ENCODE results near the gene ARID5B.
A peak's percentile ranks its signal among the peaks of the same experiment; 100 is the strongest.

ARID5B gene

DNA sequence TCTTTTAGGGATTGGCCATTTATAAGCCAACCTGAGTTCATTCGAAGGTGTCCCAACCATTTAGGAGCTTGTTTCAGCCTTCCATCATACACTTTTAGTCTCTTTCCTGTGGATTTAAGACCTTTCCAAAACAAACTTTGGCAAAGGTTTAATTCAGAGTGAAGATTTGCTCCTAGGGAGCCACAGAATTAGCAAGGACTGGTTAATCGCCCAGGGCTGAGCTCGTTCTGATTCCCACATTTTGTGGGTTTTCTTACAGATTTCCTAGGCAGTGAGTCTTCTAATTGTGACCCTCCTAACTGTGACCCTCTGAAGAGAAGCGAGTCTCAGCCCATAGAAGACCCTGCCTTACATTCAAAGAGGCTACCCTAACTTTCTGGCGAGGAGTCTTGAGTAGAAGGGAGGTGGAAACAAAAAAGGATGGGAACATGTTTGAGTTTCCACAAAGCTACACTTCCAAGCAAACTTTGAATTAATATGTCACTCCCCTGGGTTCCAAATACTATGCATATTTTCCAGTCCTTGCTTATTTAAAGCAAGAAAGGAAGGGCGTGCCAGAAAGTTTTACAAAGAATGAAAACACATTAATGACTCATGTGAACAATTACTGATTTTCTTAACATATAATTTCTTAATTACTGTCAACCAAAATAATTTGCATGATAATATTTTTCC, 118.3 kb downstream of the ARID5B start:
- peak overlapping the region; percentile 46 for H3K18ac ChIP-seq (ENCODE audit: low read length)
- H3K79me2 ChIP-seq (ENCODE audit: control insufficient read depth, insufficient read depth, low read length, poor library complexity), result no peaks in the 10 kb centered on the region
- no peak overlapping the region for H3K23ac ChIP-seq (ENCODE audit: low read length)
- peak overlapping the region; percentile 72 for H2BK5ac ChIP-seq (ENCODE audit: low read depth, low read length, poor library complexity)
- no peak overlapping the region for H2BK120ac ChIP-seq (ENCODE audit: insufficient read depth, low read length, poor library complexity)
- H3K79me1 ChIP-seq (ENCODE audit: low read length), result peaks cover 5% of the 10 kb centered on the region
- peak overlapping the region; percentile 47 for H2AK5ac ChIP-seq (ENCODE audit: low read length)
- H4K91ac ChIP-seq (ENCODE audit: low read depth, low read length), result peak overlapping the region; percentile 74
- no peaks in the 10 kb centered on the region for H3K27me3 ChIP-seq (ENCODE audit: insufficient read depth, low read length)
- no peak for DNase-seq
- no peak overlapping the region for H4K12ac ChIP-seq (ENCODE audit: low read depth, low read length)
- H3K36me3 ChIP-seq (ENCODE audit: control insufficient read depth in 1 of 2, insufficient read depth in 2 of 2, low read length in 2 of 2), result no peaks in the 10 kb centered on the region
- peak overlapping the region; percentile 21 for H3K27ac ChIP-seq (ENCODE audit: low read depth, low read length)
- H3K9me3 ChIP-seq (ENCODE audit: insufficient read depth, low read depth, low read length), result no peaks in the 10 kb centered on the region
- no peak overlapping the region for H3K4ac ChIP-seq (ENCODE audit: low read depth, low read length)
- no peak overlapping the region for H3K4me2 ChIP-seq (ENCODE audit: low read length)
- peak overlapping the region; percentile 48 for H3K14ac ChIP-seq (ENCODE audit: low read length)
- peak overlapping the region; percentile 24 for H2BK12ac ChIP-seq (ENCODE audit: low read length)
- H4K8ac ChIP-seq (ENCODE audit: low read depth, low read length), result peak overlapping the region; percentile 48
- no peak overlapping the region for H3K4me3 ChIP-seq (ENCODE audit: low read depth, low read length)
- H3K9ac ChIP-seq (ENCODE audit: low read length), result no peak overlapping the region
- H3K4me1 ChIP-seq (ENCODE audit: control insufficient read depth in 1 of 2, insufficient read depth in 2 of 2, low read length in 2 of 2), result peaks cover 2 to 5% of the 10 kb centered on the region in 2 experiments
- WGBS (ENCODE audit: extremely low coverage, insufficient coverage, insufficient read length), result no CpG with 5 or more reads among the region's 6 CpGs
- H2AFZ ChIP-seq (ENCODE audit: insufficient read depth, low read length, poor library complexity), result no peak overlapping the region

DNA sequence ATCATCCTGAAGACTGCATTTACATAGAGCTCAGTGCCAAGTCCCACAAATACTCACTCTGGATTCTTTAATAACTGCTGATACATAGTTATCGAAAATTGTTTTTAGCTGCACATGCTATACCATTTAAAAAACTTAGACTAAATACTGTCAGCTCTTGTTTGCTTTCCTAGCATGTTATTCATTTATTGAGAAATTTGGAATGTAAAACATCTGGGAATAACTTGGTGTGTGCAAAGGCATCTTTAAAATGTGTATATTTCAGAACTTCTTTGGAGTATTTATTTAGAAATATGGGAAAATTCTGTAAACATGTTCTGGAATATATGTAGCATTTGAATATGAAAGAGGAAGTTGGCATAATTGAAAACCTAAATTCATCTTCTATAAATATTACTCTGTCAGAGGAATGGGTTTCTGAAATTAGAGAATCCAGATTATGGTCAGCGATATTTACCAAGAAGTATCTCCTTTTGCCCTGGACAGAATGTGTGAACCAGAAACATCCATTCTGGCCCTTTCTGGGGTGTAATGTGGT, 119.7 kb downstream of the ARID5B start:
- Histone ChIP-seq H2BK5ac (ENCODE audit: low read depth, low read length, poor library complexity) (no peak overlapping the region), H3K18ac (ENCODE audit: low read length) (no peak overlapping the region), H2BK120ac (ENCODE audit: insufficient read depth, low read length, poor library complexity) (no peak overlapping the region), H2AK5ac (ENCODE audit: low read length) (no peak overlapping the region), H4K12ac (ENCODE audit: low read depth, low read length) (no peak overlapping the region), H3K4me1 (ENCODE audit: control insufficient read depth in 1 of 2, insufficient read depth in 2 of 2, low read length in 2 of 2) (peaks cover 2 to 5% of the 10 kb centered on the region in 2 experiments), H2AFZ (ENCODE audit: insufficient read depth, low read length, poor library complexity) (no peak overlapping the region), H3K79me2 (ENCODE audit: control insufficient read depth, insufficient read depth, low read length, poor library complexity) (peaks cover 2% of the 10 kb centered on the region), H3K27ac (ENCODE audit: low read depth, low read length) (no peak overlapping the region), H3K36me3 (ENCODE audit: control insufficient read depth in 1 of 2, insufficient read depth in 2 of 2, low read length in 2 of 2) (no peaks in the 10 kb centered on the region), H3K27me3 (ENCODE audit: insufficient read depth, low read length) (no peaks in the 10 kb centered on the region), H3K23ac (ENCODE audit: low read length) (no peak overlapping the region), H3K9me3 (ENCODE audit: insufficient read depth, low read depth, low read length) (no peaks in the 10 kb centered on the region), H3K79me1 (ENCODE audit: low read length) (peaks cover 7% of the 10 kb centered on the region), H3K14ac (ENCODE audit: low read length) (no peak overlapping the region), H3K4me2 (ENCODE audit: low read length) (no peak overlapping the region), H4K8ac (ENCODE audit: low read depth, low read length) (no peak overlapping the region), H4K91ac (ENCODE audit: low read depth, low read length) (no peak overlapping the region), H3K9ac (ENCODE audit: low read length) (no peak overlapping the region), H2BK12ac (ENCODE audit: low read length) (no peak overlapping the region), H3K4me3 (ENCODE audit: low read depth, low read length) (no peak overlapping the region), H3K4ac (ENCODE audit: low read depth, low read length) (no peak overlapping the region)
- no peak for DNase-seq
- WGBS (ENCODE audit: extremely low coverage, insufficient coverage, insufficient read length), result no CpG with 5 or more reads among the region's 2 CpGs

DNA sequence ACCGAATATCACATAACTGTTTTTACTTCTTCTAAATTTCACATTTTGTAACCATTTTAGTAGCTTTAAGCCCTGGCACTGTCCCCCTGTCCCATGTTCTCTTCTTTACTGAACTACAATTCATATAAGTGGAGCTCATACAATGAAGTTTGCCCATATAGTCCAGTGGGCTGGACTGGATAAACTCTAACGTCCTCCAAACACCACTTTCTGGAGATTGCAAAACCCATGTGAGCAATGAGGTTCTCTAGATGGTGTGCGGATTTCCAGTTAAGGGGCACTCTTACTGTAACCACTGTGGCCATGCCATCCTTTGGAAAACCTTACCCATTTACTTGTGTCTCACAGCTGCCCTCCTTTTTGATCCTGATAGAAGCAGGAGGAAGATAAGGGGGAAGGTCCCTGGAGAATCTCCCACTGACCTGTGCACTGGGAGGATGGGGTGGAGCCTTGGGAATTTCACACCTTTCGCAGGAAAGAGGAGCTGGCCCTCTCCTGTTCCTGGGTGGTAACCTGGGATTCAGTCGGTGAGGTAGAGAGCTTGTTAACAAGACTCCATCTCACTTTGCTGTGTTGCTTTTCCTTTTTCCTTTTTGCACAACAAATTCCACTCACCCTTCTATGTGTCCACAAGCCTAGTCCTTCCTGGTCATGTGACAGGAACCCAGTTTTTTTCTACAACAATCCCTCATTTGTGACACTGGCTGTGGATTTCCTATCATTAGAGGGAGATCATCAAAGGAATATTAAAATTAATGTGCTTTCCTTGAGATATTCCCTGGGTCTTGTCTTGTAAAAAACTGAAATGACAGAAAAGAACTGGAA, 120.7 kb downstream of the ARID5B start:
- Histone ChIP-seq H3K4me3 (ENCODE audit: low read depth, low read length) (no peak overlapping the region), H2BK120ac (ENCODE audit: insufficient read depth, low read length, poor library complexity) (no peak overlapping the region), H4K91ac (ENCODE audit: low read depth, low read length) (peak overlapping the region; percentile 11), H4K12ac (ENCODE audit: low read depth, low read length) (no peak overlapping the region), H3K4me1 (ENCODE audit: control insufficient read depth in 1 of 2, insufficient read depth in 2 of 2, low read length in 2 of 2) (peaks cover under 1 to 5% of the 10 kb centered on the region in 2 experiments), H2AK5ac (ENCODE audit: low read length) (no peak overlapping the region), H3K9ac (ENCODE audit: low read length) (no peak overlapping the region), H2BK5ac (ENCODE audit: low read depth, low read length, poor library complexity) (no peak overlapping the region), H3K36me3 (ENCODE audit: control insufficient read depth in 1 of 2, insufficient read depth in 2 of 2, low read length in 2 of 2) (no peaks in the 10 kb centered on the region), H2AFZ (ENCODE audit: insufficient read depth, low read length, poor library complexity) (peak overlapping the region; percentile 86), H3K79me1 (ENCODE audit: low read length) (peaks cover 7% of the 10 kb centered on the region), H3K79me2 (ENCODE audit: control insufficient read depth, insufficient read depth, low read length, poor library complexity) (peaks cover 2% of the 10 kb centered on the region), H3K4me2 (ENCODE audit: low read length) (no peak overlapping the region), H3K27ac (ENCODE audit: low read depth, low read length) (no peak overlapping the region), H2BK12ac (ENCODE audit: low read length) (peak overlapping the region; percentile 24), H3K27me3 (ENCODE audit: insufficient read depth, low read length) (no peaks in the 10 kb centered on the region), H3K9me3 (ENCODE audit: insufficient read depth, low read depth, low read length) (no peaks in the 10 kb centered on the region), H3K23ac (ENCODE audit: low read length) (no peak overlapping the region), H3K4ac (ENCODE audit: low read depth, low read length) (no peak overlapping the region), H4K8ac (ENCODE audit: low read depth, low read length) (peak overlapping the region; percentile 65), H3K18ac (ENCODE audit: low read length) (peak overlapping the region; percentile 75), H3K14ac (ENCODE audit: low read length) (peak overlapping the region; percentile 19)
- WGBS (ENCODE audit: extremely low coverage, insufficient coverage, insufficient read length), result no CpG with 5 or more reads among the region's 5 CpGs
- no peak for DNase-seq

DNA sequence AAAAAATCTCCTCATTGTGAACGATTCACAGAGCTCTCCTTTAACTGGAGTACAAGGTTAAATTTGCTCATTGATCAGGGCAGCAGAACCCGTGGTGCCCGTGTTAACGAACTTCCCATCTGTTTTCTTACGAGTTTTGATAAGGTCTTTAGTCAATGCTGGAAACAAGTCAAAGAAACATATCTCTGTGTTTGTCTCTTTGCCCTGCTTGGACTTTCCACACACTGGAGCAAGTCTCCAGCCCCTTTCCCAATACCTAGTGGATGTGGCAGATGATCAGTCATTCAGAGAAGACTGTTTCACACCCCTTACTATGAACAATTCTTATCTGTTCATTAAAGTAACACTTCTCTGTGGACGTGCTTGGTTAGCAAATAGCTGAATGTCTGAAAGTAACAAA, 121.3 kb downstream of the ARID5B start:
- H2BK120ac ChIP-seq (ENCODE audit: insufficient read depth, low read length, poor library complexity), result no peak overlapping the region
- no peak overlapping the region for H3K4ac ChIP-seq (ENCODE audit: low read depth, low read length)
- H3K23ac ChIP-seq (ENCODE audit: low read length), result no peak overlapping the region
- WGBS (ENCODE audit: extremely low coverage, insufficient coverage, insufficient read length), result no CpG with 5 or more reads among the region's 6 CpGs
- no peak overlapping the region for H3K14ac ChIP-seq (ENCODE audit: low read length)
- H3K79me1 ChIP-seq (ENCODE audit: low read length), result peaks cover 7% of the 10 kb centered on the region
- H2AK5ac ChIP-seq (ENCODE audit: low read length), result no peak overlapping the region
- no peak overlapping the region for H2BK5ac ChIP-seq (ENCODE audit: low read depth, low read length, poor library complexity)
- no peak overlapping the region for H4K8ac ChIP-seq (ENCODE audit: low read depth, low read length)
- H3K4me2 ChIP-seq (ENCODE audit: low read length), result no peak overlapping the region
- no peak overlapping the region for H4K12ac ChIP-seq (ENCODE audit: low read depth, low read length)
- no peak overlapping the region for H2AFZ ChIP-seq (ENCODE audit: insufficient read depth, low read length, poor library complexity)
- H3K18ac ChIP-seq (ENCODE audit: low read length), result no peak overlapping the region
- no peak overlapping the region for H3K9ac ChIP-seq (ENCODE audit: low read length)
- H4K91ac ChIP-seq (ENCODE audit: low read depth, low read length), result no peak overlapping the region
- H3K9me3 ChIP-seq (ENCODE audit: insufficient read depth, low read depth, low read length), result no peaks in the 10 kb centered on the region
- peaks cover 2% of the 10 kb centered on the region for H3K79me2 ChIP-seq (ENCODE audit: control insufficient read depth, insufficient read depth, low read length, poor library complexity)
- no peak overlapping the region for H2BK12ac ChIP-seq (ENCODE audit: low read length)
- H3K27ac ChIP-seq (ENCODE audit: low read depth, low read length), result no peak overlapping the region
- H3K4me3 ChIP-seq (ENCODE audit: low read depth, low read length), result no peak overlapping the region
- H3K27me3 ChIP-seq (ENCODE audit: insufficient read depth, low read length), result no peaks in the 10 kb centered on the region
- DNase-seq, result no peak
- no peaks in the 10 kb centered on the region for H3K36me3 ChIP-seq (ENCODE audit: control insufficient read depth in 1 of 2, insufficient read depth in 2 of 2, low read length in 2 of 2)
- peaks cover 0 to 5% of the 10 kb centered on the region in 2 experiments for H3K4me1 ChIP-seq (ENCODE audit: control insufficient read depth in 1 of 2, insufficient read depth in 2 of 2, low read length in 2 of 2)
